GM23338 (cell line): ENCODE data around the gene MCRIP1. TPM values are rescaled to one million over a fixed set of nuclear protein-coding genes. Genes with fewer than 3 reads are reported as not detected.

Source experiments
- ATAC-seq: fragments of 200-7000 bp; cut with Tn5 transposase; 3 replicates; pipeline ENCODE4 v1.9.1; 2020
- DNase-seq: peaks from one replicate; pipeline ENCODE4 v3.0.0-alpha.2; 2015; ENCODE audit warnings: low spot score
- H2AFZ ChIP-seq: fragments of 200-600 bp; sonication (generic); 2 replicates; pipeline ENCODE4 v1.8.0; 2016; ENCODE audit warnings: antibody characterized with exemption, mild to moderate bottlenecking, moderate library complexity
- H3F3A ChIP-seq: fragments of 200-600 bp; sonication (generic); replicated peaks from 2 replicates; pipeline ENCODE4 v1.8.0; 2017; ENCODE audit warnings: antibody characterized with exemption, mixed run types, low read depth
- H3K27ac ChIP-seq: fragments of 200-600 bp; sonication (generic); 2 replicates; pipeline ENCODE4 v1.6.1; 2016; ENCODE audit warnings: low read depth
- H3K27me3 ChIP-seq: fragments of 200-600 bp; sonication (generic); 2 replicates; pipeline ENCODE4 v1.8.0; 2016; ENCODE audit warnings: mild to moderate bottlenecking, mixed run types, moderate library complexity; ENCODE audit not compliant: insufficient read depth
- H3K36me3 ChIP-seq: fragments of 200-600 bp; sonication (generic); 2 replicates; pipeline ENCODE4 v1.8.0; 2016; ENCODE audit warnings: mild to moderate bottlenecking; ENCODE audit not compliant: insufficient read depth
- H3K4me1 ChIP-seq: fragments of 200-600 bp; sonication (generic); 2 replicates; pipeline ENCODE4 v1.8.0; 2016; ENCODE audit warnings: mild to moderate bottlenecking, moderate library complexity; ENCODE audit not compliant: insufficient read depth
- H3K4me2 ChIP-seq: fragments of 200-600 bp; sonication (generic); 2 replicates; pipeline ENCODE4 v1.7.1; 2017; ENCODE audit warnings: mixed run types
- H3K4me3 ChIP-seq: fragments of 200-600 bp; sonication (generic); 2 replicates; pipeline ENCODE4 v1.6.1; 2016; ENCODE audit warnings: mixed run types
- H3K79me2 ChIP-seq: fragments of 200-600 bp; sonication (generic); replicated peaks from 2 replicates; pipeline ENCODE4 v1.8.0; 2017; ENCODE audit warnings: mild to moderate bottlenecking; ENCODE audit not compliant: insufficient read depth
- H3K9me2 ChIP-seq: fragments of 200-600 bp; sonication (generic); 2 replicates; pipeline ENCODE4 v1.8.0; 2017; ENCODE audit not compliant: insufficient read depth
- H4K20me1 ChIP-seq: fragments of 200-600 bp; sonication (generic); replicated peaks from 2 replicates; pipeline ENCODE4 v1.8.0; 2017; ENCODE audit warnings: mild to moderate bottlenecking; ENCODE audit not compliant: insufficient read depth
- H3K27ac Mint-ChIP-seq: 2 replicates; pipeline ENCODE4 v1.8.0; 2020; ENCODE audit warnings: inconsistent platforms, mild to moderate bottlenecking, moderate library complexity, mixed read lengths
- H3K27me3 Mint-ChIP-seq: 3 replicates; pipeline ENCODE4 v1.8.0; 2022; ENCODE audit warnings: low read depth, mild to moderate bottlenecking, moderate library complexity, mixed read lengths, inconsistent platforms; ENCODE audit not compliant: insufficient read depth, poor library complexity
- H3K36me3 Mint-ChIP-seq: 3 replicates; pipeline ENCODE4 v1.8.0; 2021; ENCODE audit warnings: low read depth, mild to moderate bottlenecking, inconsistent platforms, moderate library complexity, mixed read lengths
- H3K4me1 Mint-ChIP-seq: 3 replicates; pipeline ENCODE4 v1.8.0; 2020; ENCODE audit warnings: mild to moderate bottlenecking, inconsistent platforms, mixed read lengths
- H3K4me3 Mint-ChIP-seq: 3 replicates; pipeline ENCODE4 v1.8.0; 2021; ENCODE audit warnings: moderate library complexity, mild to moderate bottlenecking, inconsistent platforms, mixed read lengths
- H3K9me3 Mint-ChIP-seq: 3 replicates; pipeline ENCODE4 v1.8.0; 2020; ENCODE audit warnings: moderate library complexity, mild to moderate bottlenecking, inconsistent platforms, mixed read lengths
- CREB1 ChIP-seq: fragments of 250-450 bp; sonication (Bioruptor Pico); IDR thresholded peaks from 2 replicates; pipeline ENCODE4 v1.5.0; 2020; ENCODE audit warnings: low read depth, mild to moderate bottlenecking, moderate library complexity
- CTCF ChIP-seq, 2 experiments: fragments of 200-600 bp in 1 of 2; sonication (generic) in 1 of 2; conservative IDR thresholded peaks; 2 replicates each; pipeline versions ENCODE4 v1.5.1 to v1.6.1; 2016 to 2017; ENCODE audit warnings: antibody characterized with exemption in 2 of 2, low read depth in 2 of 2, mild to moderate bottlenecking in 2 of 2, moderate library complexity in 1 of 2
- ETS1 ChIP-seq: IDR thresholded peaks from 2 replicates; pipeline ENCODE4 v1.6.1; 2016; ENCODE audit warnings: antibody characterized with exemption
- EZH2 ChIP-seq: fragments of 200-600 bp; sonication (generic); IDR thresholded peaks from one replicate; pipeline ENCODE4 v1.8.0; 2017; ENCODE audit warnings: antibody characterized with exemption, mild to moderate bottlenecking, low read depth; ENCODE audit not compliant: unreplicated experiment
- EZH2phosphoT487 ChIP-seq: fragments of 200-600 bp; sonication (generic); IDR thresholded peaks from one replicate; pipeline ENCODE4 v1.8.1; 2018; ENCODE audit warnings: antibody characterized with exemption; ENCODE audit not compliant: unreplicated experiment
- JUNB ChIP-seq: IDR thresholded peaks from one replicate; pipeline ENCODE4 v1.6.1; 2016; ENCODE audit warnings: antibody characterized with exemption; ENCODE audit not compliant: unreplicated experiment
- NANOG ChIP-seq: IDR thresholded peaks from 2 replicates; pipeline ENCODE4 v1.6.1; 2016; ENCODE audit warnings: antibody characterized with exemption, borderline replicate concordance
- POLR2AphosphoS5 ChIP-seq: IDR thresholded peaks from 2 replicates; pipeline ENCODE4 v1.6.1; 2016; ENCODE audit warnings: antibody characterized with exemption, low read depth
- REST ChIP-seq: IDR thresholded peaks from one replicate; pipeline ENCODE4 v1.6.1; 2018; ENCODE audit warnings: antibody characterized with exemption; ENCODE audit not compliant: unreplicated experiment
- STAT1 ChIP-seq: IDR thresholded peaks from one replicate; pipeline ENCODE4 v1.6.1; 2016; ENCODE audit warnings: antibody characterized with exemption; ENCODE audit not compliant: unreplicated experiment
- ZNF114 ChIP-seq: fragments of 250-450 bp; sonication (Bioruptor Pico); IDR thresholded peaks from 2 replicates; pipeline ENCODE4 v1.5.0; 2020; ENCODE audit warnings: mild to moderate bottlenecking, moderate library complexity
- ZNF331 ChIP-seq: fragments of 250-450 bp; sonication (Bioruptor Pico); IDR thresholded peaks from 2 replicates; pipeline ENCODE4 v1.5.0; 2020; ENCODE audit warnings: low read depth, mild to moderate bottlenecking, moderate library complexity
- ZNF462 ChIP-seq: fragments of 250-450 bp; sonication (Bioruptor Pico); IDR thresholded peaks from 2 replicates; pipeline ENCODE4 v1.5.0; 2020; ENCODE audit warnings: mild to moderate bottlenecking, moderate library complexity
- polyA plus RNA-seq: library from polyadenylated mRNA; unstranded; fragments of >200 nt; fragmentation: Nextera tagmentation; extraction: Ambion mirVana; gene quantifications from 2 replicates; pipeline ENCODE4 v1.2.1, GENCODE V29; 2016
- total RNA-seq: library from RNA; depleted of rRNA; stranded (reverse); fragments of >200 nt; shearing (Covaris generic); gene quantifications from 2 replicates; pipeline ENCODE4 v1.2.3, GENCODE V29; 2014

Gene MCRIP1
- total and polyA plus RNA-seq, 2 experiments from 2014 or later: 85.2 to 101 TPM

- Histone ChIP-seq H3K4me3 (no peak overlapping the region), H2AFZ (no peak overlapping the region), H3K4me2 (no peak overlapping the region), H3K27me3 (no peaks in the 10 kb centered on the region), H3K27ac (no peak overlapping the region), H3K36me3 (0 out of 2 replicates have a peak, but pooled peaks cover 7% of the 10 kb centered on the region), H3K9me2 (no peaks in the 10 kb centered on the region), H3F3A (0 out of 2 replicates have a peak, but pooled peaks cover 5% of the 10 kb centered on the region), H3K79me2 (no peaks in the 10 kb centered on the region), H4K20me1 (peaks cover 6% of the 10 kb centered on the region; the same call in 1 of the 2 replicates), H3K4me1 (no peaks in the 10 kb centered on the region)
- TF ChIP-seq JUNB (no peak), ETS1 (no peak), ZNF114 (CRISPR knock-in tag) (no peak), NANOG (no peak), EZH2 (no peak), CREB1 (no peak), EZH2phosphoT487 (no peak), REST (no peak), STAT1 (no peak), POLR2AphosphoS5 (no peak), ZNF462 (CRISPR knock-in tag) (no peak), CTCF (conservative IDR thresholded peaks at IDR 0.05; ENCODE audit: low read depth in 2 of 2) (no peak), ZNF331 (CRISPR knock-in tag) (no peak)
- H3K27me3 Mint-ChIP-seq: no peaks in the 10 kb centered on the region
- DNase-seq: peak; percentile 37
- H3K4me1 Mint-ChIP-seq: peaks cover 2% of the 10 kb centered on the region; the same call in 1 of the 3 replicates
- H3K9me3 Mint-ChIP-seq: no peaks in the 10 kb centered on the region
- ATAC-seq: peak; percentile 36
- H3K27ac Mint-ChIP-seq: no peak overlapping the region
- H3K36me3 Mint-ChIP-seq: peaks cover 20% of the 10 kb centered on the region
- no peak overlapping the region for H3K4me3 Mint-ChIP-seq
Observed at GRCh38 chr17:81840826-81841778, 8.0 kb upstream of the MCRIP1 start.
